Endothelial cell (in vitro differentiated cells): Measurements from ENCODE around the gene RASA3. TPM values are rescaled to one million over a fixed set of nuclear protein-coding genes. Genes with fewer than 3 reads are reported as not detected.
"Not testable (repeated sequence)": the region's sequence is repeated elsewhere in the genome, so short reads cannot be mapped to it uniquely, and the experiment has no call there.

Source experiments
- DNase-seq: peaks from one replicate; pipeline ENCODE4 v3.0.0; 2021; ENCODE audit warnings: low spot score
- H3K27ac Mint-ChIP-seq: one replicate; pipeline ENCODE4 v1.8.0; 2021; ENCODE audit warnings: mixed read lengths, inconsistent platforms; ENCODE audit not compliant: unreplicated experiment
- H3K27me3 Mint-ChIP-seq: one replicate; pipeline ENCODE4 v1.8.0; 2021; ENCODE audit warnings: mild to moderate bottlenecking, moderate library complexity, mixed read lengths, inconsistent platforms; ENCODE audit not compliant: unreplicated experiment
- H3K36me3 Mint-ChIP-seq: one replicate; pipeline ENCODE4 v1.8.0; 2021; ENCODE audit warnings: mild to moderate bottlenecking, low read depth, mixed read lengths, inconsistent platforms; ENCODE audit not compliant: unreplicated experiment
- H3K4me1 Mint-ChIP-seq: one replicate; pipeline ENCODE4 v1.8.0; 2021; ENCODE audit warnings: mild to moderate bottlenecking, mixed read lengths, inconsistent platforms; ENCODE audit not compliant: unreplicated experiment
- H3K4me3 Mint-ChIP-seq: one replicate; pipeline ENCODE4 v1.8.0; 2021; ENCODE audit warnings: mild to moderate bottlenecking, mixed read lengths, inconsistent platforms; ENCODE audit not compliant: unreplicated experiment
- H3K9me3 Mint-ChIP-seq: one replicate; pipeline ENCODE4 v1.8.0; 2021; ENCODE audit warnings: mixed read lengths, inconsistent platforms; ENCODE audit not compliant: unreplicated experiment
- CTCF ChIP-seq: fragments of 200-600 bp; sonication (generic); IDR thresholded peaks from one replicate; pipeline ENCODE4 v1.5.0; 2021; ENCODE audit warnings: antibody characterized with exemption; ENCODE audit not compliant: unreplicated experiment
- total RNA-seq: library from RNA; stranded (reverse); fragmentation: NEBNext Ultra II Directional; extraction: Animal tissue kit (Norgen Biotek cat#: 25700); gene quantifications from one replicate; pipeline ENCODE4 v1.2.1, GENCODE V29; 2021; ENCODE audit not compliant: unreplicated experiment

The RASA3 gene
- total RNA-seq, 1 donor from 2014 or later, result 34.0 TPM

GRCh38 chr13:114020750-114021463 lies 111.5 kb downstream of the RASA3 start:
- Mint-ChIP-seq H3K27me3 (peaks cover 12% of the 10 kb centered on the region), H3K27ac (peak overlapping the region; percentile 67)

GRCh38 chr13:114020134-114020533 lies 112.3 kb downstream of the RASA3 start:
- not testable (repeated sequence) for H3K9me3 Mint-ChIP-seq, H3K4me1 Mint-ChIP-seq, DNase-seq
- peaks cover 34% of the 10 kb centered on the region for H3K36me3 Mint-ChIP-seq
- H3K27ac Mint-ChIP-seq, result peak overlapping the region; percentile 30
- peak overlapping the region; percentile 67 for H3K4me3 Mint-ChIP-seq
- H3K27me3 Mint-ChIP-seq, result peaks cover 16% of the 10 kb centered on the region

More at GRCh38 chr13:114020750-114021463, 111.5 kb downstream of the RASA3 start:
- peak overlapping the region; percentile 67 for H3K4me3 Mint-ChIP-seq
- peaks cover 28% of the 10 kb centered on the region for H3K36me3 Mint-ChIP-seq
- peaks cover 8% of the 10 kb centered on the region for H3K4me1 Mint-ChIP-seq
- TF ChIP-seq CTCF, result no peak
- no peak for DNase-seq
- no peaks in the 10 kb centered on the region for H3K9me3 Mint-ChIP-seq

- peaks cover 34% of the 10 kb centered on the region for H3K36me3 Mint-ChIP-seq
- peak; percentile 35 for DNase-seq
- peak overlapping the region; percentile 37 for H3K4me3 Mint-ChIP-seq
- H3K27ac Mint-ChIP-seq, result no peak overlapping the region
- H3K27me3 Mint-ChIP-seq, result peaks cover 16% of the 10 kb centered on the region
- no peak for TF ChIP-seq CTCF
- H3K4me1 Mint-ChIP-seq, result peaks cover 8% of the 10 kb centered on the region
- no peaks in the 10 kb centered on the region for H3K9me3 Mint-ChIP-seq
These were observed 113.1 kb downstream of the RASA3 start for GRCh38 chr13:114019367-114019766.

- H3K27ac Mint-ChIP-seq, result no peak overlapping the region
- DNase-seq, result no peak
- H3K9me3 Mint-ChIP-seq, result no peaks in the 10 kb centered on the region
- H3K27me3 Mint-ChIP-seq, result peaks cover 13% of the 10 kb centered on the region
- no peak for TF ChIP-seq CTCF
- peaks cover 8% of the 10 kb centered on the region for H3K4me1 Mint-ChIP-seq
- peaks cover 34% of the 10 kb centered on the region for H3K36me3 Mint-ChIP-seq
- no peak overlapping the region for H3K4me3 Mint-ChIP-seq
These were observed 113.9 kb downstream of the RASA3 start for GRCh38 chr13:114018461-114019055.

- Mint-ChIP-seq H3K4me1 (peaks cover 8% of the 10 kb centered on the region), H3K27ac (no peak overlapping the region), H3K4me3 (no peak overlapping the region), H3K36me3 (peaks cover 34% of the 10 kb centered on the region), H3K27me3 (peaks cover 13% of the 10 kb centered on the region), H3K9me3 (no peaks in the 10 kb centered on the region)
- DNase-seq, result no peak
- no peak for TF ChIP-seq CTCF
These were observed 114.5 kb downstream of the RASA3 start for GRCh38 chr13:114017966-114018365.
